H4 (cell line): ENCODE measurements around the gene COL4A2. TPM values are rescaled to one million over a fixed set of nuclear protein-coding genes. Genes with fewer than 3 reads are reported as not detected.

Source experiments
- DNase-seq: peaks from one replicate; pipeline ENCODE4 v3.0.0-alpha.2; 2015; ENCODE audit warnings: low spot score
- total RNA-seq: library from RNA; depleted of rRNA; stranded (reverse); fragments of >200 nt; shearing (Covaris generic); gene quantifications from 2 replicates; pipeline ENCODE4 v1.2.3, GENCODE V29; 2014

The COL4A2 gene
- total RNA-seq, 1 experiment from 2014 or later, result 20.4 TPM

DNA sequence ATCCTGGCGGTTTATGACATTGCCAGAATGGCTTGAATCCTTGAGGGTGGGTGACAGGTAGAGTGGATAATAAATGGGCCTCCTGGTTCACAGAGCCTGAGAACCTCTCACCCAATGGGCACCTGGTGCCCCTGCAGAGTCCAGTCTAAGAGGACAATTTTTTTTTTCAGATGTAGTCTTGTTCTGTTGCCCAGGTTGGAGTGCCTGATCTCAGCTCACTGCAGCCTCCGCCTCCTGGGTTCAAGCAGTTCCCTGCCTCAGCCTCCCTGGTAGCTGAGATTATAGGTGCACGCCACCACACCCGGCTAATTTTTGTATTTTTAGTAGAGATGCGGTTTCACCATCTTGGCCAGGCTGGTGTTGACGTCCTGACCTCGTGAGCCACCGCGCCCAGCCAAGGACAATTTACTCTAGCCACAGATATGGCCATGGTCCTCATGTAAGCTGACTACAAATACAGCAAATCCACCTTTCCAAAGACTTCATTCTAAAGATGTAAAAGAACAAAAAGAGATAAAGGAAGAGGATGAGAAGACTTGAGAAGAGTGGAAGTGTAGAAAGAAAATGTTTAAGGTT, 33.0 kb downstream of the COL4A2 start:
- DNase-seq, result no peak

- DNase-seq, result peak; percentile 48
Measured at GRCh38 chr13:110340812-110341444, 33.8 kb downstream of the COL4A2 start.

DNA sequence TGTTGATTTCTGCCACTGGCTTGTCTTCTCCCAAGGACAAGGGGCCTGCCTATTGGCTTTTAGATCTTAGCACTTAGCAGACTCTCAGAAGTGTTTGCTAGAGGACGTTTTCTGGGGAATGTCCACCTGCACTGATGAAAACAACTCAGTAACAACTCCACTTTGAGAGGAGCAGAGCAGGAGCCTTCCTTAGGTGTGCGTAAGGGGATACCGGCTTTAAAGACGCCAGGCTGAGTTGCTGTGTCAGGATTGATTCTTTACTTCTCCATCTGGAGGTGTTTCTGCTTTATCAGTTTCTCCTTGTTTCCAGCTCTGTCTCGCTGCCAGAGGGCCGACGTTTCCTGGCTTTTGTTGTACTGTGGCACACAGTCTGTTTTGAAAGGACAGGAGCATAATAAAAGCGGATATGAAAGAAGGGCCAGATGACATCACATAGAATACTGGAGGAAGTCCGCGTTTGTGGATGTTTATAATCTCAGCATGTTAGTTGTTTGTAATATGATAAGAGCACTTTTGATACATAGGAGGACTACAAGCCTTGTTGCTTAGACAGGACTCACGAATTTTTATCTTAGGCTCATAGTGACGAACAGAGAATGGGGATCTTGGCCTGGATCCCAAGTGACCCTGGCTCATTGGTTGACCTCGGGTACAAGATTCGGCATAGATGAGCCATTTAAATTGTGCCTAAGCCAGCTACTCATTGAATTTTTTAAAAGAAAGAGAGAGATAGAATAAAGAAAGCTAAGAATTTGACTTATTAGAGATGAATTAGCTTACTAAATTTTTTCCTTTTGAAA, 34.6 kb downstream of the COL4A2 start:
- DNase-seq, result peak; percentile 56

DNA sequence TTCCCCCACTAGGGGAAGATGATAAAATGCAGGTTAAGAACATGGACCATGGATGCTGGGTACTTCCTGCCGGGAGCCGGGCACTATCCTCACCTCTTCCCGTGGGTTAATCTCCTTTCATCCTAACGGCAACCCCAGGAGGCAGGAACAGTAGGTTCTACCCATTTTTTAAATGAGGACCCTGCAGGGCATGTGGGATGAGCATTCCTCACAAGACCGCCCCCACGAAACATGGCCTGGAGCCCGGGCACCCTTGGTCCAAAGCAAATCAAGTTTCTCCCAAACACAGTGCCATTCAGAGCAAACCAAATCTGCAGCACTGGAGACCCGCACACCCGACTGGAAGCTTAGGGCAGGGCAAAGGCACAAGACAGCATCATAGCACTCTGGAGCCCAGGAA, 35.4 kb downstream of the COL4A2 start:
- DNase-seq, result no peak

- DNase-seq, result no peak
Measured at GRCh38 chr13:110343241-110343865, 36.3 kb downstream of the COL4A2 start.

DNA sequence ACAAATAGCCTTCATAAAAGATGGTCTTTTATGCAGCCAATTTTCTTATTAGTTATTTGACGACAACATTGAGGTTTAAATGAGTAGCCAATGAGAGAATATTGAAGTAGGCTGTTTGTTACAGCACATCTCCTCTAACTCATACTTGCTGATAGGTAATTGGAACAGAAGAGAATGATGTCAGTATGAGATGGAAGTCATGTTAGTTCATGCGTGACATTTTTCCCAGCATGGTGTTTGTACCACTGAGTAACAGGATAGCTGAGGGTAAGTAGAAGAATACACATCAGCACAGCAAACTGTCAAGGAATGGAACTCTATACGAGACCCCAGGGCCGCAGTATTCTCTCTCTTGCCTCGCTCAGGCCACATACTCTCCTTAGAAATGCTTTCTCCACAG, 37.2 kb downstream of the COL4A2 start:
- no peak for DNase-seq

GRCh38 chr13:110345266-110345665, 38.2 kb downstream of the COL4A2 start:
- DNase-seq, result no peak

- DNase-seq, result no peak
Measured at GRCh38 chr13:110345701-110346100, 38.6 kb downstream of the COL4A2 start.

- no peak for DNase-seq
Measured at GRCh38 chr13:110346661-110347067, 39.6 kb downstream of the COL4A2 start.

GRCh38 chr13:110347088-110347487, 40.0 kb downstream of the COL4A2 start:
- DNase-seq, result no peak

- DNase-seq, result peak; percentile 39
Measured at GRCh38 chr13:110347535-110348308, 40.6 kb downstream of the COL4A2 start.

DNA sequence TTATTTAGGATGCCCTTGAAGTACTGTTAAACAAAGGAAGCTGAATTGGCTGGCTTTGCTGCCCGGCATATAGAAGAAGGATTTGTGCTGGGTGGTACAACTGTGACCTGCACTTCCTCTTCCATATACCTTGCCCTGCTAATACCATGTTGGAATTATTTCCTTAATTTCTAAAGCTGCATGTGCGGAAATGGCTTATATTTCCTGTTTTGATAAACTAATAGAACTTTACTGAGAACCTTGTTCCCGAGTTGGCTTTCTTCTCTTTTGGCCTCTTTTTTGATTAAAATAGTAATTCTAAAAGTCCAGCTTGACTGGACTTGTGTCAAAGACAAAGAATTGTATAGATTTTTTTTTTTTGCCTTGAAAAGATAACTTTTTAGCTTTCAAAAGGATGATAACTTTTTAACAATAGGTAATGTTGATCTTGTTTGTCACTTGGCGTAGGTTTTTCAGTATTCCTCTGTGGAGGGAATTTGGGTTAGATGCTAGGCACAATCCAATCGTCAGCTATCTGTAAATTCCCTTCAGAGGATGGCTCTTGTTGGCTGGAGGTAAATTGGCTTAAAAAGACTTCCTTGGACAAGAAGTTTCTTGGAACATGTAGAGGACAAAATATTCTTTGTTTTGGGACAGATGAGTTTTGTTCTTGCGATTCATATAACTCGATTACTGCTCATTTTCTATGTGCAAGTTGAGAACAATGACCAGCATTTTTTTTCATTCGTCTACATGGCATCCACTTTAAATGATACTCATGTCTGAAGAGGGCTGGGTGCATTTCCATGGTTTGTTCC, 41.4 kb downstream of the COL4A2 start:
- DNase-seq, result no peak

DNA sequence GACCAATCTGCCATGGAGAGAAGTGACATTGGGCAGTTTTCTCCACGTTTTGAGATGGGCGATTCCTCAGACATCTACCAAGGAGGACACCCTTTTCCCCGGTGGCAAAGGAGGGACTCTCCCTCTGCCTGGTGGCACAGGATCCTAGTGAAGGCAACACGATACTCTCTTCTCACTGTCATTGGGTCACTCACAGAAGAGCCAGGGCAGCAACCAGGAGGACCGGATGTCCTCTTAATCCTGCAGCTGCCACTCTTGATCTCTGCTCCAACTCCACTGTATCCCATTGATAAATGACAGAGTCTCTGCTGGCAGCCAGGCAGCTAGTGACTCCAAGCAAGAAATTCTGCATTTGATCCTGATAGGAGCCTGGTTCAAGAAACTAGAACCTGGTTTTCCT, 42.2 kb downstream of the COL4A2 start:
- no peak for DNase-seq

GRCh38 chr13:110350049-110350448, 43.0 kb downstream of the COL4A2 start:
- no peak for DNase-seq

- DNase-seq, result no peak
Measured at GRCh38 chr13:110350509-110350908, 43.4 kb downstream of the COL4A2 start.

DNA sequence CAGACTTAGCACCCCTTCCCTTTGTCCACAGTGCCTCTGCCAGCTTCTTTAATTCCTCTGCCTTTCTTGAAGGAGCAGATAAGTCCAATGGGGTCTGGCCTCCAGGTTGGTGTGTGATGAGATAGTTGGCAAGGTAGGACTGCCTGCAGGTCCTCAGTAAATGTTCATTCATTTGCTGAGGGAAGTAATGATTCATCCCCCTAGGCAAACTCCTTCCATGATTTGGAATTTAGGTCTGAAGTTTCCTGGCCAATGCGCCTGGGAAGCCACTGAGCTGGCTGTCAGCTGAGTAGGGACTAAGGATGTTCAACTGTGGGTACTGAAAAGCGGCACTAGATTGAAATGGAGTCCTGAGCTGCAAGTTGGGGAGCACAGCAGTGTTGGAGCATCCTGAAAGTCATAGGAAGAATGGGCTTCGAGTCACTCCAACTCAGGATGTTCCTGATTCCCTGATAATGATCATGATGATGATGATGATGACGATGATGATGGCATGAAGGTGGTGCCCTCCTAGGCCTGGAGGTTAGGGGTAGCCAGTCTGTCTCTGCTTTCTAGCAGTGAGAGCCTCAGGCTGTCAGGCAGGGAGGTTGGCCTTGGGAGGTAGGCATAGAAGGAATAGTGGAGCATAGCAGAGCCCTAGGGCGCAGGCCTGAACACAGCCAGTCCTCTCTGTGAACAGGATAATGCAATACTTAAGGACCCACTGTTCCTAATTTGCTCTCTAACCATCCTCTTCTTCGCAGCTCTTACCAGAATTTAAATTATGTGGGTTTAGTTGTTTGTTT, 44.7 kb downstream of the COL4A2 start:
- no peak for DNase-seq

GRCh38 chr13:110352735-110353134, 45.7 kb downstream of the COL4A2 start:
- no peak for DNase-seq

DNA sequence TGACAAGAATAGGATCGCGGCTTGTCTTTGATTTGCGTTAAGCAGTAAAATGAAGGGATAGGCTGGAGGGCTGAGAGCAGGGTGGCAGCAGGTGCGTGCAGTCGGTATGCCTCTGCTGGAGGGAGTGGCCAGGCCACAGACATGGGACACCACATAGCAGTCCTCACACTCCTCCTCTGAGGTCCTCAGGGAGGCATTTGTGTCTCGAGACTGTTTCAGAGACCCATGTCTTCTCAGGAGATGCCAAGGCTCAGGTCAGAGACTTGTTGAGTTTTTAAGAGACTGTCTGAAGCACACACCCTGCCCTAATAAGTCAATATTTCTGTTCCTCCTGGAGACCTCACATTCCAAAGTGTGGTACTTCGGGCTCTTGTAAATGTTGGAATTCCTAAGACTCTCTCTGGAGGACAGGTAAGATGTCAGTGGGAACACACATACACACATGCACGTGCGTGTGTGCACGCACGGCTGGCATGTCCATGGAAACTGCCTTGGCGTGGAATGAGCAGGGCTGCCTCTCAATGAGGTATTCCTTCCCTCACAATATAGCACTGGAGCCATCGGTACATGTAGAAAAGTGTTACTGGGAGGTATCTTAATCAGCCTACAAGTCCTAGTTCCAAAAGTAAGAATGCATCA, 46.4 kb downstream of the COL4A2 start:
- DNase-seq, result no peak

- DNase-seq, result no peak
Measured at GRCh38 chr13:110354123-110354627, 47.1 kb downstream of the COL4A2 start.
